GM12864 (cell line): ENCODE measurements around the gene UGT1A1.

Experiments used
- DNase-seq: peaks from one replicate; pipeline ENCODE4 v3.0.0-alpha.2; 2011; ENCODE audit warnings: low read depth
- H3K4me3 ChIP-seq: 2 replicates; pipeline ENCODE4 v1.5.1; 2011; ENCODE audit warnings: mild to moderate bottlenecking, low read depth, low read length, control low read depth
- CTCF ChIP-seq: IDR thresholded peaks from 2 replicates; pipeline ENCODE4 v1.5.1; 2011; ENCODE audit warnings: low read depth, mild to moderate bottlenecking, moderate library complexity, low read length, control low read depth, inconsistent platforms; ENCODE audit errors: missing control alignments

UGT1A1 gene

DNA sequence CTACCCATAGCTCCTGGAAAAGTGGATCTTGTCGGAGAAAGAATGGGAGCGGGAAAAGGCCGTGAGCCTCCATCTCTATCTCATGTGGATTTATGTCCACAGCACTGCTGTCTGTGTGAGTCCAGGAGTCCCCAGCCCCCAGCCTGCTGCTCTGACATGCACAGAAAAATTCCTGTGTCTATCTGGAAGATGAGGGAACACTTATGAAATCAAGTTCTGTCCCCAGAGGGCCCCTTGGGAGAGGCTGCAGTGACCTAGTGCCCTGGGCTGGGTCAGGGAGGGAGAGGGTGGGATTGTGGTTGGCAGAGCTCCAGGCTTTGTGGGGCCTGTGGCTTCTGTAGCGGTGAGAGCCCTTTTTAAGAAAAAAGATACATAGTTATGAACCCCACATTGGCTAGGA, 56.7 kb downstream of the UGT1A1 start:
- TF ChIP-seq CTCF = no peak
- no peak overlapping the region for H3K4me3 ChIP-seq
- no peak for DNase-seq

- TF ChIP-seq CTCF = no peak
- DNase-seq = no peak
- H3K4me3 ChIP-seq = no peak overlapping the region
Observed at GRCh38 chr2:233817361-233817911, 57.4 kb downstream of the UGT1A1 start.

DNA sequence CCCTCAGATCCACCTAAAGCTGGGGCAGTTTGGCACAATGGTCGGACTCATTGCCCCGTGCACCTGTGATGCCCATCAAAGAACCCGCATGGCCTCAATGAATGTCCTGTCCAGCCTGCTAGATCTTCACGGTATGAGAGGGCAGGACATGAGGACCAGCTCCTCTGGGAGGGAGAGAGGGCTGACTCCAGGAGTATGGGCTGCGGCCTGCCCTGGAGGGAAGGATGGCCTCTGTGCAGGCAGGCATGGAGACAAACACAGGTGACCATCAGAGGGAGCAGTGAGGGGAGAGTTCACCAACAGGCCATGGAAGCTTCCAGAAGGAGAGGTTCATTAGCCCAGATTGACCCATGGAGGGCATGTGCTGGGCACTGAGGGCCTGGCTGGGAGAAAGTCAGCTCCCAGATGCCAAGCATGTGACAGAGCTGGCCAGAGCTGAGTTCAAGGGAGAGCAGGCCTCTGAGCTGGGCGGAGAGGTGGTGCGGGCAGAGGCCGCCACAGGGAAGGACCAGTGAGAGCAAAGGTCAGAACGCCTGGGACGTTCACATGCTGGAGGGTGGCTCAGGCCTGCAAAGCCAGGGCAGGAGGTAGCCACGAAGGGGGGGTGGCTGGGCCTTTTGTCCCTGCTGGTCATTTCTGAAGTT, 58.0 kb downstream of the UGT1A1 start:
- TF ChIP-seq CTCF = no peak
- DNase-seq = no peak
- H3K4me3 ChIP-seq = no peak overlapping the region

GRCh38 chr2:233818639-233819621, 58.9 kb downstream of the UGT1A1 start:
- DNase-seq = no peak
- no peak overlapping the region for H3K4me3 ChIP-seq
- TF ChIP-seq CTCF = no peak

DNA sequence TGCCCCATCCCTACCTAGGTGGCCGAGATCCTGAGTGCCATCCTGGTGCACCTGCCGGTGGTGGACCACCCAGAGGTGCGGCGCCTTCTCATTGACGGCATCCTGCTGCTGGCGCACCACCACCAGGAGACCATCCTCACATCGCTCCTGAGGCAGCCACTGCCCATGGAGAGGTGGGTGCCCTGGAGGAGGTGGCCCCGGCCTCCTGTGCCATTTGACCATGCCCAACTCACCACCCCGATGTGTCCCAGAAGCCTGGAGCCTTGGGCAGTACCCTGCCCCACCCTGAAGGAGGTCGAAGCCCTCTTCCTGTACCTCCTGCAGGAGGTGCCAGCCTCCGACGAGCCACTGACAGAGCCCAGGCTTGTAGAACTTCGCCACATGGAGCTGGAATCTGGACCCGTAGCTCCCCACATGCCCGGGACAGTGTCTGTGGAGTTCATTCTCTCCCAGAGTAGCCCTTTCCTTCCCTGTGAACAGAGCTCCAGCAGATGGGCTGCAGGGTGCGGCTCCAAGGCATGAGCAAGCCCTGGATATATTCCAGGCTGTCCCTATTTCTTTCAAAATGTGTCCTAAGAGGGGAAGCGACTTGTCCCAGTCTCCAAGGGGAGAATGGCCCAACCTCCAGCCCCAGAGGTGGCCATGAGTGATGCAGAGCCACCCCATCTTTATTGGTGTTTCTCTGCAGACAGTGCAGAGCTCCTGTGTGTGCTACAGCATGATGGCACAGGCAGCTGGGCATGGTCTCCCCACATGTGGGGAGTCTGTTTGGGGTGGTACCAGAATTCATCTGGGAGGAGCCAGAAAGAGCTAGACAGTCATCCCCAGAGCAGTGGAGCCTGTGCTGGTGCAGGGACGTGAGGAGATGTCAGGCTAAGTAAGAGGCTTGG, 60.1 kb downstream of the UGT1A1 start:
- TF ChIP-seq CTCF = no peak
- no peak overlapping the region for H3K4me3 ChIP-seq
- no peak for DNase-seq

DNA sequence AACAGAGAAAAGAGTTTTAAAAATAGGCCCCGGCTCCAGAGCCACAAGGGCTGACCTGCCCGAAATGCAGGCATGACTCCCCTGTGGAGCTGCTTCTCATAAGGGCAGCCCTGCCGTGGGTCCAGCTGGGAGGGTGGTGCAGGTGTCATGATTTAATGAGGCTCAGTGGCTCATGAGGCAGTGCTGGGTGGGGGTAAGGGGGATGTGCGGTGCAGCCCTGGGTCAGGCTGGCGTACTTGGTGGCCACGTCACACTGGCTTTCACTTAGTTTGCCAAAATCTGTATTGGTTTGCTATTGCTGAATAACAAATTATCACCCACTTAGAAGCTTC, 60.7 kb downstream of the UGT1A1 start:
- H3K4me3 ChIP-seq = no peak overlapping the region
- DNase-seq = no peak
- no peak for TF ChIP-seq CTCF
